Measurements from ENCODE around the gene SAE1.

- TF ChIP-seq POLR2A (IDR thresholded peaks at IDR 0.05), result no peak
- TF ChIP-seq EP300 (IDR thresholded peaks at IDR 0.05), result no peak
These were observed 8.0 kb upstream of the SAE1 start for GRCh38 chr19:47122359-47123335.
